Measurements from ENCODE around the gene APBA2.
"Not testable (repeated sequence)": the region's sequence is repeated elsewhere in the genome, so short reads cannot be mapped to it uniquely, and the experiment has no call there.

The APBA2 gene

GRCh38 chr15:29045161-29045560 is 159.4 kb downstream of the APBA2 start:
- DNase-seq = not testable (repeated sequence)

GRCh38 chr15:29045717-29046116 is 159.9 kb downstream of the APBA2 start:
- no peak for DNase-seq

- no peak for DNase-seq
These were observed 160.6 kb downstream of the APBA2 start for GRCh38 chr15:29046281-29046810.

- DNase-seq = no peak
These were observed 161.2 kb downstream of the APBA2 start for GRCh38 chr15:29046977-29047376.

- no peak for DNase-seq
These were observed 162.2 kb downstream of the APBA2 start for GRCh38 chr15:29048011-29048410.

GRCh38 chr15:29050870-29051269 is 165.1 kb downstream of the APBA2 start:
- DNase-seq = no peak

GRCh38 chr15:29051422-29051821 is 165.6 kb downstream of the APBA2 start:
- no peak for DNase-seq

- no peak for DNase-seq
These were observed 167.2 kb downstream of the APBA2 start for GRCh38 chr15:29053006-29053405.

- no peak for DNase-seq
These were observed 167.9 kb downstream of the APBA2 start for GRCh38 chr15:29053661-29054131.

- no peak for DNase-seq
These were observed 168.6 kb downstream of the APBA2 start for GRCh38 chr15:29054171-29055045.

GRCh38 chr15:29055876-29056275 is 170.1 kb downstream of the APBA2 start:
- no peak for DNase-seq

GRCh38 chr15:29056839-29057450 is 171.2 kb downstream of the APBA2 start:
- DNase-seq = no peak

GRCh38 chr15:29057856-29058255 is 172.1 kb downstream of the APBA2 start:
- DNase-seq = no peak

- DNase-seq = no peak
These were observed 173.2 kb downstream of the APBA2 start for GRCh38 chr15:29058903-29059539.

GRCh38 chr15:29059871-29060640 is 174.3 kb downstream of the APBA2 start:
- no peak for DNase-seq

- DNase-seq = no peak
These were observed 176.0 kb downstream of the APBA2 start for GRCh38 chr15:29061746-29062145.

GRCh38 chr15:29062179-29062591 is 176.4 kb downstream of the APBA2 start:
- no peak for DNase-seq

GRCh38 chr15:29062626-29063025 is 176.9 kb downstream of the APBA2 start:
- no peak for DNase-seq

GRCh38 chr15:29063646-29064045 is 177.9 kb downstream of the APBA2 start:
- no peak for DNase-seq

GRCh38 chr15:29064290-29064689 is 178.5 kb downstream of the APBA2 start:
- no peak for DNase-seq

GRCh38 chr15:29064731-29065130 is 179.0 kb downstream of the APBA2 start:
- no peak for DNase-seq

GRCh38 chr15:29065571-29065970 is 179.8 kb downstream of the APBA2 start:
- no peak for DNase-seq

- DNase-seq = no peak
These were observed 180.5 kb downstream of the APBA2 start for GRCh38 chr15:29066310-29066709.
